PC-9 (cell line): ENCODE measurements around the gene PPM1N. TPM values are rescaled to one million over a fixed set of nuclear protein-coding genes. Genes with fewer than 3 reads are reported as not detected.

Source experiments
- BruUV-seq: library from RNA; stranded (reverse); fragments of 400-500 nt; replicated peaks from 2 replicates; lab custom pipeline; 2021; lab: Mats Ljungman, UMichigan
- CTCF ChIA-PET: fragments of 300-600 bp; sonication (Branson Sonifier 250); formaldehyde crosslinking; loops from one replicate; lab custom pipeline; 2022; ENCODE audit warnings: antibody characterized with exemption; lab: Charles Lee
- POLR2A ChIA-PET: fragments of 300-600 bp; sonication (Branson Sonifier 250); formaldehyde crosslinking; loops from one replicate; lab custom pipeline; 2022; ENCODE audit warnings: antibody characterized with exemption; ENCODE audit not compliant: unreplicated experiment; lab: Charles Lee
- DNase-seq, 2 experiments: peaks; one replicate each; pipeline versions ENCODE4 v3.0.0 to v3.0.0-alpha.2; 2015 to 2022; ENCODE audit warnings: mixed read lengths in 1 of 2
- H2AFZ ChIP-seq: fragments of 200-600 bp; sonication (generic); 2 replicates; pipeline ENCODE4 v1.8.1; 2017; ENCODE audit warnings: antibody characterized with exemption
- H3F3A ChIP-seq: fragments of 200-600 bp; sonication (generic); 2 replicates; pipeline ENCODE4 v1.8.1; 2017; ENCODE audit warnings: antibody characterized with exemption, mild to moderate bottlenecking, low read depth; ENCODE audit not compliant: insufficient read depth
- H3K27ac ChIP-seq: fragments of 200-600 bp; sonication (generic); 2 replicates; pipeline ENCODE4 v1.6.1; 2016; ENCODE audit warnings: mixed run types
- H3K27me3 ChIP-seq: fragments of 200-600 bp; sonication (generic); 2 replicates; pipeline ENCODE4 v1.6.1; 2016; ENCODE audit warnings: low read depth, mixed run types; ENCODE audit not compliant: insufficient read depth
- H3K36me3 ChIP-seq: fragments of 200-600 bp; sonication (generic); 2 replicates; pipeline ENCODE4 v1.6.1; 2016; ENCODE audit warnings: low read depth, mixed run types
- H3K4me1 ChIP-seq: fragments of 200-600 bp; sonication (generic); replicated peaks from 2 replicates; pipeline ENCODE4 v1.6.1; 2016; ENCODE audit warnings: mixed run types; ENCODE audit not compliant: insufficient read depth
- H3K4me2 ChIP-seq: fragments of 200-600 bp; sonication (generic); 2 replicates; pipeline ENCODE4 v1.6.1; 2017; ENCODE audit warnings: mixed run types
- H3K4me3 ChIP-seq: fragments of 200-600 bp; sonication (generic); 2 replicates; pipeline ENCODE4 v1.6.1; 2016; ENCODE audit warnings: mixed run types
- H3K79me2 ChIP-seq: fragments of 200-600 bp; sonication (generic); 2 replicates; pipeline ENCODE4 v1.6.1; 2017; ENCODE audit warnings: low read depth, mixed run types
- H3K9me2 ChIP-seq: fragments of 200-600 bp; sonication (generic); 2 replicates; pipeline ENCODE4 v1.8.1; 2017; ENCODE audit warnings: mild to moderate bottlenecking; ENCODE audit not compliant: insufficient read depth
- H3K9me3 ChIP-seq: fragments of 200-600 bp; sonication (generic); 2 replicates; pipeline ENCODE4 v1.8.1; 2016; ENCODE audit warnings: low read depth; ENCODE audit not compliant: insufficient read depth
- H4K20me1 ChIP-seq: fragments of 200-600 bp; sonication (generic); 2 replicates; pipeline ENCODE4 v1.8.1; 2017; ENCODE audit not compliant: insufficient read depth
- CTCF ChIP-seq: fragments of 200-600 bp; sonication (generic); conservative IDR thresholded peaks from 2 replicates; pipeline ENCODE4 v1.6.1; 2017; ENCODE audit warnings: mixed run types, antibody characterized with exemption, mild to moderate bottlenecking, moderate library complexity
- EZH2 ChIP-seq: fragments of 200-600 bp; sonication (generic); IDR thresholded peaks from 2 replicates; pipeline ENCODE4 v1.8.0; 2017; ENCODE audit warnings: antibody characterized with exemption, low read depth
- intact Hi-C: fragments of 100-400 bp; cut with micrococcal nuclease; formaldehyde crosslinking; loops from one replicate; pipeline ENCODE4 v1.10.0; 2022; ENCODE audit not compliant: unreplicated experiment
- total RNA-seq: library from RNA; stranded (reverse); gene quantifications from 2 replicates; pipeline ENCODE4 v1.2.3, GENCODE V29; 2021

Gene PPM1N
- total RNA-seq, 1 experiment from 2014 or later = 5.0 TPM

- ChIA-PET POLR2A (interaction anchor here (0.7 to 0.8 kb wide), 2 partner anchors 170 to 468 kb away, joined by 7 to 8 read pairs; no protein-coding TSS in a partner anchor), CTCF (no interaction called here)
- H3K27ac ChIP-seq = peak within 1 kb of the TSS; percentile 95
- H3K9me3 ChIP-seq = no peaks in the 10 kb centered on the region
- peak within 1 kb of the TSS; percentile 90 for H2AFZ ChIP-seq
- peaks cover 21% of the 10 kb centered on the region for H3K4me1 ChIP-seq
- H3K4me2 ChIP-seq = peak within 1 kb of the TSS; percentile 99
- TF ChIP-seq EZH2 = no peak
- TF ChIP-seq CTCF = no peak
- no peaks in the 10 kb centered on the region for H3K9me2 ChIP-seq
- BruUV-seq = no TSS peak
- H3K36me3 ChIP-seq = no peaks in the 10 kb centered on the region
- H4K20me1 ChIP-seq = peaks cover 26% of the 10 kb centered on the region
- DNase-seq = peak; percentile 82 to 87
- peaks cover 58% of the 10 kb centered on the region for H3K79me2 ChIP-seq
- H3K4me3 ChIP-seq = peak within 1 kb of the TSS; percentile 97
- peaks cover 38% of the 10 kb centered on the region for H3F3A ChIP-seq
- intact Hi-C loops = loop anchor here (1.0 to 5.0 kb wide), 2 partner anchors 77 to 135 kb away; partner anchors contain the start of gene OPA3
- no peaks in the 10 kb centered on the region for H3K27me3 ChIP-seq
These were observed 9.0 kb downstream of the PPM1N start, which contains the start of gene VASP for GRCh38 chr19:45506989-45507871. Gene VASP (plus strand): TSS chr19:45507479. CDS start chr19:45507772, 293 bp downstream.

GRCh38 chr19:45507872-45508416 is 9.7 kb downstream of the PPM1N start:
- TF ChIP-seq EZH2 (no peak), CTCF (no peak)
- no peaks in the 10 kb centered on the region for H3K27me3 ChIP-seq
- intact Hi-C loops = loop anchor here (5.0 kb wide), 1 partner anchor 134 kb away; no protein-coding TSS in a partner anchor
- H3F3A ChIP-seq = peaks cover 38% of the 10 kb centered on the region
- H3K9me2 ChIP-seq = no peaks in the 10 kb centered on the region
- no peak for DNase-seq
- H3K27ac ChIP-seq = peak overlapping the region; percentile 95
- H3K4me1 ChIP-seq = peaks cover 25% of the 10 kb centered on the region
- TSS peak; percentile 41 for BruUV-seq
- peak overlapping the region; percentile 97 for H3K4me3 ChIP-seq
- H3K79me2 ChIP-seq = peaks cover 65% of the 10 kb centered on the region
- H3K4me2 ChIP-seq = peak overlapping the region; percentile 99
- H3K9me3 ChIP-seq = no peaks in the 10 kb centered on the region
- H2AFZ ChIP-seq = peak overlapping the region; percentile 90; the same call in 1 of the 2 replicates
- peaks cover 33% of the 10 kb centered on the region for H4K20me1 ChIP-seq
- POLR2A ChIA-PET = interaction anchor here (0.6 to 0.8 kb wide), 4 partner anchors 133 to 629 kb away, joined by 3 to 8 read pairs (median 5); no protein-coding TSS in a partner anchor
- CTCF ChIA-PET = no interaction called here
- no peaks in the 10 kb centered on the region; the same call in 1 of the 2 replicates for H3K36me3 ChIP-seq

GRCh38 chr19:45508417-45508860 is 10.2 kb downstream of the PPM1N start:
- no TSS peak for BruUV-seq
- H3K9me3 ChIP-seq = no peaks in the 10 kb centered on the region
- intact Hi-C loops = loop anchor here (5.0 kb wide), 1 partner anchor 134 kb away; no protein-coding TSS in a partner anchor
- peak overlapping the region; percentile 99 for H3K4me2 ChIP-seq
- no peaks in the 10 kb centered on the region; the same call in 1 of the 2 replicates for H3K36me3 ChIP-seq
- H4K20me1 ChIP-seq = peaks cover 37% of the 10 kb centered on the region
- peaks cover 70% of the 10 kb centered on the region for H3K79me2 ChIP-seq
- no peaks in the 10 kb centered on the region for H3K27me3 ChIP-seq
- peaks cover 30% of the 10 kb centered on the region for H3K4me1 ChIP-seq
- peak overlapping the region; percentile 50; the same call in 1 of the 2 replicates for H2AFZ ChIP-seq
- TF ChIP-seq EZH2 (no peak), CTCF (no peak)
- no peaks in the 10 kb centered on the region for H3K9me2 ChIP-seq
- H3K27ac ChIP-seq = peak overlapping the region; percentile 95
- H3K4me3 ChIP-seq = peak overlapping the region; percentile 97
- CTCF ChIA-PET = interaction anchor here (0.6 kb wide), 1 partner anchor 56 kb away, joined by 3 read pairs; no protein-coding TSS in a partner anchor
- DNase-seq = peak in 1 of 2 experiments; percentile 54
- H3F3A ChIP-seq = peaks cover 36% of the 10 kb centered on the region
- POLR2A ChIA-PET = interaction anchor here (0.6 to 0.8 kb wide), 4 partner anchors 108 to 630 kb away, joined by 3 to 7 read pairs (median 3); no protein-coding TSS in a partner anchor
